IPS-18a (cell line): ENCODE data around the gene ADAM15.

Experiments
- H3K27ac ChIP-seq: one replicate; pipeline ENCODE4 v1.5.1; 2013; ENCODE audit warnings: low read length
- H3K27me3 ChIP-seq: one replicate; pipeline ENCODE4 v1.6.1; 2013; ENCODE audit warnings: mild to moderate bottlenecking, low read length; ENCODE audit not compliant: control insufficient read depth, insufficient read depth
- H3K36me3 ChIP-seq: one replicate; pipeline ENCODE4 v1.6.1; 2013; ENCODE audit warnings: low read depth, low read length; ENCODE audit not compliant: control insufficient read depth
- H3K4me1 ChIP-seq: one replicate; pipeline ENCODE4 v1.6.1; 2013; ENCODE audit warnings: low read depth, low read length; ENCODE audit not compliant: control insufficient read depth
- H3K4me3 ChIP-seq: one replicate; pipeline ENCODE4 v1.5.1; 2013; ENCODE audit warnings: low read length
- H3K9ac ChIP-seq: one replicate; pipeline ENCODE4 v1.6.1; 2013; ENCODE audit warnings: mild to moderate bottlenecking, low read length, moderate library complexity
- H3K9me3 ChIP-seq: one replicate; pipeline ENCODE4 v1.6.1; 2013; ENCODE audit warnings: low read depth, low read length; ENCODE audit not compliant: control insufficient read depth

Gene ADAM15

DNA sequence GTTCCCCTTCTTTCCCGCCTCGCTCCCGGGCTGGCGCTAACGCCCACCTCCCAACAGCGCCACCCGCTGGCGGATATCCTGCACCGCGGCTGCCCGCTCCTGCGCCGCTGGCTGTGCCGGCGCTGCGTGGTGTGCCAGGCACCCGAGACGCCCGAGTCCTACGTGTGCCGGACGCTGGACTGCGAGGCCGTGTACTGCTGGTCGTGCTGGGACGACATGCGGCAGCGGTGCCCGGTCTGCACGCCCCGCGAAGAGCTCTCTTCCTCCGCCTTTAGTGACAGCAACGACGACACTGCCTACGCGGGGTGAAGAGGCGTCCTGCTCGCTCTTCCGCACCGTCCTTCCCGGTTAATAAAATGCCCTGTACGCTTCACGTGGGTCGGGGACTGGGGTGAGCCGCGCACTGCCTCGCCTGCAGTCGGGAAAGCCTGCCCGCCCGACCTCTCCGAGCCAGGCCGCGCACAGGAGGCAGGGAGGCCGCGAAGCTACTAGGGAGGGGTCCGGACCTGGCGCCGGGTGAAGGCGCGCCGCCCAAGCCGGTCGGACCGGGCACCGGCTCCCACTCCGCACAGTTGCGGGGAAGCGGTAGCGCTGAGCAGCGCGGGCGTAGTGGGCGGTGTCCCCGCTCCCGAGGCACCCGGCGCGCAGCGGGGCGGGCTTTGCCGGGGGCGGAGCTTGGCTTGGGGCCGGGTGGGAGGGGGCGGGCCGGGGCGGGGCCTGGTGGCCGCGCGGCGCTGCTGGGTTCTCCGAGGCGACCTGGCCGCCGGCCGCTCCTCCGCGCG is at the start of gene ADAM15:
Gene ADAM15, plus strand, starts transcription at position 757 of the 782 bp plus-strand sequence. CDS start 71 bp downstream, outside the sequence.
- Histone ChIP-seq H3K4me1 (peaks cover 10% of the 10 kb centered on the region), H3K36me3 (no peaks in the 10 kb centered on the region), H3K27ac (no peak within 1 kb of the TSS), H3K4me3 (peak within 1 kb of the TSS; percentile 74), H3K27me3 (peaks cover 23% of the 10 kb centered on the region), H3K9ac (peak within 1 kb of the TSS; percentile 57), H3K9me3 (no peaks in the 10 kb centered on the region)

- peaks cover 14% of the 10 kb centered on the region for H3K4me1 ChIP-seq
- H3K36me3 ChIP-seq, result no peaks in the 10 kb centered on the region
- no peaks in the 10 kb centered on the region for H3K27me3 ChIP-seq
- H3K9me3 ChIP-seq, result no peaks in the 10 kb centered on the region
- no peak overlapping the region for H3K27ac ChIP-seq
- peak overlapping the region; percentile 65 for H3K9ac ChIP-seq
- peak overlapping the region; percentile 72 for H3K4me3 ChIP-seq
Measured at GRCh38 chr1:155001425-155001674, 49.8 kb upstream of the ADAM15 start.

- H3K27ac ChIP-seq, result no peak overlapping the region
- peaks cover 14% of the 10 kb centered on the region for H3K4me1 ChIP-seq
- peak overlapping the region; percentile 65 for H3K9ac ChIP-seq
- no peaks in the 10 kb centered on the region for H3K9me3 ChIP-seq
- H3K27me3 ChIP-seq, result no peaks in the 10 kb centered on the region
- peak overlapping the region; percentile 72 for H3K4me3 ChIP-seq
- no peaks in the 10 kb centered on the region for H3K36me3 ChIP-seq
Measured at GRCh38 chr1:155001675-155002463, 49.2 kb upstream of the ADAM15 start.

DNA sequence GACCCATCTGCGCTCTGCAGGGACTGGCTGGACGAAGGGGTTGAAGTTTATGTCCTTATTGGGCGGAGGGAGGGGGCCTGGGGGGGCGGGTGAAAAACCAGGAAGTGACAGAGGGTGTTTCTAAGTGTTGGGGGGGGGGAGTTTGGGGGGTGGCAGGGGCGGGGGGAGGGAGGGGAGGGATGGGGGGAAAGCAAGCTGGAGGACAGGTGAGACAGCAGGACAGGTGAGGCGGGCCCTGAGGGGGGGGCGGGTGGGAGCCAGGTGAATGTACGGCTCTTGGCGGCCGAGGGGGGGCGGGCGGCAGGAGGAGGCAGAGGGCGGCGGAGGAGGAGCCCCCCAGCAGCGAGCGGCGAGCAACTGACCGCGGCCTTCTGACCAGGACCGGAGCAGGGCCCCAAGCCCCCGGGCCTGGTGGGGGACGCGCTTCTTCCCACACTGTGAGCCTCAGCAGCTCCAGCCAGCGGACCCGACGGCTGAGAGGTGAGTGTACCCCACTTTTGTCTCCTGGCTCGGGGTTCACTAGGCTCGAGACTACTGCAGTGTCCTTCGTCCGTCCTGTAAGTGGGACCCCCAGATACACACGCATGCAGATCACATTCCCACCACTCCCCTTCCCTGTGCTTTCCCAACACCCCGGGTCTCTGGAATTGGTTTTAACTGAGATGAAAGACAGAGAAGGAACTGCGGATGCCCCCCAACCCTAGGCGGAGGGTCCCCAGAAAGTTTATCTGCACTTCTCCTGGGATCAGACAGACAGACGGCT is 48.5 kb upstream of the ADAM15 start, which contains the start of gene ZBTB7B:
Gene ZBTB7B, plus strand, starts transcription at position 339 of the 763 bp plus-strand sequence. CDS start 11,859 bp downstream, outside the sequence.
- H3K4me1 ChIP-seq, result peaks cover 14% of the 10 kb centered on the region
- peak within 1 kb of the TSS; percentile 84 for H3K4me3 ChIP-seq
- H3K36me3 ChIP-seq, result no peaks in the 10 kb centered on the region
- no peaks in the 10 kb centered on the region for H3K9me3 ChIP-seq
- H3K9ac ChIP-seq, result peak within 1 kb of the TSS; percentile 65
- no peaks in the 10 kb centered on the region for H3K27me3 ChIP-seq
- H3K27ac ChIP-seq, result peak within 1 kb of the TSS; percentile 24

GRCh38 chr1:155003227-155003765 is 47.8 kb upstream of the ADAM15 start:
- Histone ChIP-seq H3K36me3 (no peaks in the 10 kb centered on the region), H3K27me3 (no peaks in the 10 kb centered on the region), H3K9ac (peak overlapping the region; percentile 65), H3K27ac (peak overlapping the region; percentile 24), H3K4me3 (peak overlapping the region; percentile 84), H3K4me1 (peaks cover 17% of the 10 kb centered on the region), H3K9me3 (no peaks in the 10 kb centered on the region)

GRCh38 chr1:155003766-155004351 is 47.3 kb upstream of the ADAM15 start:
- peak overlapping the region; percentile 65 for H3K9ac ChIP-seq
- peak overlapping the region; percentile 84 for H3K4me3 ChIP-seq
- H3K36me3 ChIP-seq, result no peaks in the 10 kb centered on the region
- peak overlapping the region; percentile 24 for H3K27ac ChIP-seq
- H3K27me3 ChIP-seq, result no peaks in the 10 kb centered on the region
- peaks cover 22% of the 10 kb centered on the region for H3K4me1 ChIP-seq
- H3K9me3 ChIP-seq, result no peaks in the 10 kb centered on the region

GRCh38 chr1:155004352-155005075 is 46.6 kb upstream of the ADAM15 start:
- Histone ChIP-seq H3K4me3 (peak overlapping the region; percentile 84), H3K27ac (no peak overlapping the region), H3K9me3 (no peaks in the 10 kb centered on the region), H3K36me3 (no peaks in the 10 kb centered on the region), H3K4me1 (peaks cover 26% of the 10 kb centered on the region), H3K9ac (peak overlapping the region; percentile 65), H3K27me3 (no peaks in the 10 kb centered on the region)

DNA sequence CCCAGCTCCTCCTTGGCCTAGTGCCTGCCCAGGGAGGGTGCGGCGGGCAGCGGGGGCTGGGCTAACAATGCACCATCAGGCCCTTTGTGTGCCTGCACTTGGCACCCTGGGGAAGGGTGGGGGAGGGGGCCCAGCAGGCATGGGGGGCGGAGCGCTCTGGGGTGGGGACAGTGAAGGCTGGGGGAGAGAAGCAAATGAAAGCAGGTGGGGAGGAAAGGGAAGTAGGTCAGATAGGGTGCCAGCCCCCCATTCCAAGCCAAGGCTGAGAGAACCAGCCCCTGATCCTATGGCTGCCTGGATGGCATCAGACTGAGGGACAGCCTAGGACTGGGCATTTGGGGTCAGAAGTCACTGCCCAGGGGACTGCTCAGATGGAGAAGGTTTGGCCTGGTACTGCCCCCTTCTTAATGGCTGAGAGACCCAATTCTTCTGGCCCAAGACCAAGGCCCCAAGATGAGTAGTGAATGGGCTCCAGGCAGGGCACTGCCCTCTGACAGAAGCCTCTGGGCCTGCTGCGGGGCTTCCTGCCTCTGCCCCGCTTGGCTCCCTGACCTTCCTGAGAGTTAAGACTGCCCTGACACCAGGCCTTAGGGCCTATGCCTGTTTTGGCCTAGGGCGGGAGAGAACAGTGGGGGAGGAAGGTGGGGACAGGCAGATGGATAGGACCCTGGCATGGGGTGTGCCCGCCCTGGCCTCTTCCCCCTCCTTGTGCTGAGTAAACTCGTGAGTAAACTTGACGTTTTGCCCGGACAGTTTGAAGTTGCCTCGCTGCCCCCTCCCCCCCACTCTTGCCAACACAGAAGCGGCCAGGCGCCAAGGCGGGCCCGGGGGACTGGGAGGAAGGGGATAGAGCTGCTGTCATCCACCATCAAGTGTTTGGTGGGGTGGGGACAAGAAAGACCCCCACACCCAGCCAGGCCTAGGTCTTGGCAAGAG is 45.8 kb upstream of the ADAM15 start:
- Histone ChIP-seq H3K27me3 (no peaks in the 10 kb centered on the region), H3K9ac (peak overlapping the region; percentile 65), H3K4me1 (peaks cover 23% of the 10 kb centered on the region), H3K27ac (no peak overlapping the region), H3K4me3 (peak overlapping the region; percentile 84), H3K9me3 (no peaks in the 10 kb centered on the region), H3K36me3 (no peaks in the 10 kb centered on the region)

DNA sequence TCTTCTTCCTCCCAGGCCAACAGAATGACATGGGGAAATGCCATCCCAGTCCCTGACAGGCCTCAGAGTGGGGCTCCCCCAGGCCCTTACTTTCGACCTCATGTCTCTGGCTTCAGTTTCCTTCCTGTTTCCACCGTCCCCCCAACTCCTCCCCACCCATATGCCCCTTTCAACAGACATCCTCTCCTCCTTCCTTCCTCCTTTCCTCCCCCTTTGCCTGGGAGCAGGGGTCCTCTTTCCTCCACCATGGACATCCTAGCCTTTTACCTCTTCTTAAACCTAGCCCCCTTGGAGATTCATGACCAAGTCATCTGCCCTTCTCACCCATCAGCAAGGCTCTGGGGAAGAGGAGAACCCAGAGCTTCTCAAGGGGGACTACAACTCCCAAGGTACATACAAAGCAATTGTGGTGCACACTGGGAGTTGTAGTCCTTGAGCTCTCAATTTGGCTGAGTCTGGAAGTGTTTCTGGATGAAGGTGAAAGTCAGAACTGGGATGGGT is 44.5 kb upstream of the ADAM15 start:
- H3K27ac ChIP-seq, result no peak overlapping the region
- no peaks in the 10 kb centered on the region for H3K9me3 ChIP-seq
- H3K9ac ChIP-seq, result no peak overlapping the region
- H3K27me3 ChIP-seq, result no peaks in the 10 kb centered on the region
- no peaks in the 10 kb centered on the region for H3K36me3 ChIP-seq
- no peak overlapping the region for H3K4me3 ChIP-seq
- peaks cover 23% of the 10 kb centered on the region for H3K4me1 ChIP-seq
